Measurements from ENCODE around the gene ANKS1B. TPM values are rescaled to one million over a fixed set of nuclear protein-coding genes. Genes with fewer than 3 reads are reported as not detected.

Gene ANKS1B
- total RNA-seq, 2 experiments from 2014 or later, result not detected

DNA sequence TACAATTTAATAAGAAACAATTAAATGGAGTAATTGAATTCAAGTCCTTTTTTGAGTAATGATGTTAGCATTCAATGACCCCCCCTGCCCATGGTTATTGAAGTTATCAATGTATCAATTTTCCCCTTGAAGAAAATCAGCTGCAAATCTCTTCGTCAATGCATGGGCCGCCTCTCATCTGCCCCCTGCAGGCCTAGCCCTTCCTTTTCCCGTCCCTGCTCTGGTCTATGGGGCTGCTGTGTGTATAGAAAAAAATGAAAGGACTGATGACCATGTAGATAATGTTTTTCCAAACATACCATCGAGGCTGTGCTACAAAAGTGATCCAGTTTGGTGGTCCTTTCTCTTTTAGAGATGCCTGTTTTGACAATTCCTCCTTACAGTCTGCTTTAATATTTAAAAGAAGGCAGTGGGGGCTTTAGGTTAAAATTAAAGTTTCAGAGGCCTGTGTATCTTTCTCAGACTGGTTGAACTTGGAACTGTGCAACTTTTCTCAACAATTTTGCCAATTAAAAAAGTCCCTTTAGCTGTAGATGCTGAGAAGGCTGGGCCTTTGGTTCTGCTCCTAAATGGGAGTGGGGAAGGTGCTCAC, 1241.3 kb downstream of the ANKS1B start:
- DNase-seq, result peak; percentile 60
- H3K4me1 Mint-ChIP-seq (ENCODE audit: low read depth), result peaks cover 21% of the 10 kb centered on the region
- intact Hi-C loops (cut with micrococcal nuclease), result loop anchor here (1.0 to 5.0 kb wide), 6 partner anchors 17 to 254 kb away; partner anchors contain the start of genes APAF1 and SLC25A3
- H3K27me3 Mint-ChIP-seq (ENCODE audit: low read depth), result peaks cover 22% of the 10 kb centered on the region
- H3K36me3 Mint-ChIP-seq (ENCODE audit: low read depth), result no peaks in the 10 kb centered on the region
- H3K27ac Mint-ChIP-seq, result no peak overlapping the region
- no peaks in the 10 kb centered on the region for H3K9me3 Mint-ChIP-seq
- CTCF ChIA-PET, result interaction anchor here (0.6 to 1.3 kb wide), 3 partner anchors 16 to 329 kb away, joined by 3 to 4 read pairs (median 3); no protein-coding TSS in a partner anchor
- H3K4me3 Mint-ChIP-seq, result no peak overlapping the region

DNA sequence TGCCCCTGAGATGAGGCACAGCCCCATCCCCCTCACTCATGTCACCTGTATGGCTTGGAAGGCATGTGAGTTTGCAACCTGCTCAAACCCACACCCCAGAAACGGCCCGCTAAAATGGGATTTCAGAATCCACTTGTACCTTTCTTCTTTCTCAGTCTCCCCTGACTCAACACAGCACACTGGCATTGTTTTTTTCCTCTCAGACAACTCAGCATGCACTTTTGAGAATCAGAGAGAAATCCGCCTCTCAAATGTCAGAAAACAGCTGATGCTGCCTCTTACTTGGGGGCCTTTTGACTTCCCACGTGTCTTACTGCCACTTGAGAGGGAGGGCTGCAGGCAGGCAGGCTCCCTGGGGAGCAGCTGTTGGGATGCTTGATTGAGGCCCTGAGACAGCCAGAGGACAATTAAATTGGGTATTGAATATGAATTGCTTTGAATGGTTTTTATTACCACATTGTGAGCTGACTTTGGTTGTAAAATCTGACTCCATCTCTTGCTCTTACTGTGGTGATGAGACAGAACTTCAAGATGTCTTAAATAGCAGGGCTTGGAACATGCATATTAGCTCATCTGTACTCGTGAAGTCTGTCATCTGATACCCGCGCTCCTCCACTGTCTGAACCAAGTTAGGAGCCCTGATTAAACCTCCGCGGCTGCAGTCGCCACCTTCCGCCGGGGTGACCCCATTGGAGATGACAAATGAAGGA, 1243.0 kb downstream of the ANKS1B start:
- H3K4me3 Mint-ChIP-seq, result no peak overlapping the region
- intact Hi-C loops (cut with micrococcal nuclease), result loop anchor here (1.0 to 5.0 kb wide), 6 partner anchors 43 to 1525 kb away; partner anchors contain the start of genes DEPDC4, SCYL2 and SLC25A3
- peak overlapping the region; percentile 81 for H3K27ac Mint-ChIP-seq
- peak; percentile 29 for DNase-seq
- no peaks in the 10 kb centered on the region for H3K9me3 Mint-ChIP-seq
- H3K4me1 Mint-ChIP-seq (ENCODE audit: low read depth), result peaks cover 27% of the 10 kb centered on the region
- CTCF ChIA-PET, result interaction anchor here (0.6 to 2.5 kb wide), 9 partner anchors 10 to 245 kb away, joined by 3 to 9 read pairs (median 4); no protein-coding TSS in a partner anchor
- H3K36me3 Mint-ChIP-seq (ENCODE audit: low read depth), result no peaks in the 10 kb centered on the region
- peaks cover 15% of the 10 kb centered on the region for H3K27me3 Mint-ChIP-seq (ENCODE audit: low read depth)

DNA sequence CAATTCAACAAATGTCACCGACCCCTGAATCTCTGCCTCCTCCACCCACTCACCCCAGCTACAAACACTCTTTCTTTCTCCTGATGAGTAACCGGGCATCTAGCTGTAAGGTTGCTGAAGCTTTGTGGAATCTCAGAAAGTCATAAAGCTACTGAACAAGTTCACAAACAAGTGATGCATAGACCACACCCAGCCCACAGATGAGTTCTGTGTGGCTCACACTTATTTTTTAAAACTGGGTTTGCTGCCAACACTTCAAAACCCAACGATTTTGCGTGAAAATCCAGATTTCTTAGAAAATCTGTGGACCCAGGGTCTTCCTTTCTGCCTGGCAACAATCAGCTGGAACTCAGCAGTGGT, 1243.6 kb downstream of the ANKS1B start:
- peak; percentile 53 for DNase-seq
- intact Hi-C loops (cut with micrococcal nuclease), result loop anchor here (1.0 to 5.0 kb wide), 4 partner anchors 85 to 1526 kb away; partner anchors contain the start of genes DEPDC4, SCYL2 and SLC25A3
- Mint-ChIP-seq H3K4me3 (no peak overlapping the region), H3K4me1 (ENCODE audit: low read depth) (peaks cover 25% of the 10 kb centered on the region), H3K27me3 (ENCODE audit: low read depth) (peaks cover 10% of the 10 kb centered on the region), H3K27ac (peak overlapping the region; percentile 81), H3K36me3 (ENCODE audit: low read depth) (no peaks in the 10 kb centered on the region), H3K9me3 (no peaks in the 10 kb centered on the region)
- CTCF ChIA-PET, result interaction anchor here (0.6 to 2.5 kb wide), 7 partner anchors 10 to 244 kb away, joined by 3 to 9 read pairs (median 4); no protein-coding TSS in a partner anchor

DNA sequence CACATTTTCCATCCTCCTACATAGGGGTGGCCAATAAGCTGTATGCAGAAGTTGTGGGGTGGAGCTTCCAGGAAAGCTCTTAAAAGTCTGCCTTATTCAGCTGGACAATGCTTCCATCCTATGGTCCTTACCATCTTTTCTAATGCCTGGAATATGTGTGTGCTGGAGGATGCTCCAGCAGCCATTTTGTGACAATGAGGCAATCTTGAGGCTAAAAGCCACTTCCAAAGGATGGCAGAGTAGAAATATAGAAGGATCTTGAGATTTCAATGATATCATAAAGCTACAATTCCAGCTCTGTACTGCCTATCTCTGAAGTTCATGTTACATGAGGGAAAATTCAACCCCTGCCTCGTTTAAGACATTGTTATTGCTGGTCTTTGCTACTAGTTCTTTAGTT, 1244.0 kb downstream of the ANKS1B start:
- no peak for DNase-seq
- peaks cover 6% of the 10 kb centered on the region for H3K27me3 Mint-ChIP-seq (ENCODE audit: low read depth)
- H3K4me3 Mint-ChIP-seq, result no peak overlapping the region
- CTCF ChIA-PET, result interaction anchor here (1.6 to 2.5 kb wide), 4 partner anchors 16 to 257 kb away, joined by 5 to 9 read pairs (median 8); no protein-coding TSS in a partner anchor
- H3K9me3 Mint-ChIP-seq, result no peaks in the 10 kb centered on the region
- peaks cover 2% of the 10 kb centered on the region for H3K36me3 Mint-ChIP-seq (ENCODE audit: low read depth)
- H3K4me1 Mint-ChIP-seq (ENCODE audit: low read depth), result peaks cover 21% of the 10 kb centered on the region
- intact Hi-C loops (cut with micrococcal nuclease), result loop anchor here (1.0 to 5.0 kb wide), 4 partner anchors 84 to 1526 kb away; partner anchors contain the start of genes DEPDC4, SCYL2 and SLC25A3
- H3K27ac Mint-ChIP-seq, result peak overlapping the region; percentile 0

DNA sequence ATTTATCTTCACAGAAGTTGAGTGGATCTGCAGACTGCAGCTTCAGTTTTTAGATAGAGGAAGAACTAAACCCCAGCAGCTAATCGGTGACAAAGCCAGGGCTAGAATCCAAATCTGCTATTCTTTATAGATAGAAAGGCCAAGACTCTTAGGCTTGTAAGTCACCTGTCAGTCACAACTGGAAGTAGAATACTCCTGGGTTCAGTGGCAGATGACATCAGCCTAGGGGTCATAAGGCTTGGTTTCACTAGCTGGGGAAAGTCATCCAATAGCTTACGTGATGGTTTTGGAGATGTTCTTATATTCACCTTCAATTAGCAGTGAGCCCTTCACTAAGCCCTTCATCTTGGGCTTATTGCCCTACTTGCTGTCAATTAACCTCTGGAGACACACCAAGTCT, 1246.2 kb downstream of the ANKS1B start:
- CTCF ChIA-PET, result interaction anchor here (1.0 to 1.3 kb wide), 4 partner anchors 11 to 424 kb away, joined by 3 to 4 read pairs (median 3); no protein-coding TSS in a partner anchor
- no peaks in the 10 kb centered on the region for H3K9me3 Mint-ChIP-seq
- peaks cover 6% of the 10 kb centered on the region for H3K27me3 Mint-ChIP-seq (ENCODE audit: low read depth)
- intact Hi-C loops (cut with micrococcal nuclease), result no loop called here
- H3K4me3 Mint-ChIP-seq, result no peak overlapping the region
- peaks cover 21% of the 10 kb centered on the region for H3K4me1 Mint-ChIP-seq (ENCODE audit: low read depth)
- peak; percentile 12 for DNase-seq
- peak overlapping the region; percentile 33 for H3K27ac Mint-ChIP-seq
- peaks cover 4% of the 10 kb centered on the region for H3K36me3 Mint-ChIP-seq (ENCODE audit: low read depth)

DNA sequence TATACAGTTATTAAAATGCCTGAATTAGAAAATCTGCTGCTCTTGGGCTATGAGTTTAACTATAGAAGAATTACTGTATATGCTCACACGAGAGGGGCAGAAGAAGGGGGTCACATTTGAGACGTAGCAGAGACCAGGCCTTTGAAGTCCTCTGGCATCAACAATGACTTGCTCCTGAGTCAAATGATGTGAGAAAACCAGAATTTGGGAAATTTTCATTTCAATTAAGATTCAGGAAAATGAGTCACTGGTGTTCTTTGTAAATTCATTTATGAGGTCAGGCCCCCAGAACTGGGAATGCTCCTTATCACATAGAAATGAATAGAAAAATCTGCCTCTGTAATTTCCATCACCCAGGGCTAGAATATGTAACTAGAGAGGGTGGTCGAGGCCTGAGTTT, 1246.7 kb downstream of the ANKS1B start:
- Mint-ChIP-seq H3K4me1 (ENCODE audit: low read depth) (peaks cover 21% of the 10 kb centered on the region), H3K36me3 (ENCODE audit: low read depth) (peaks cover 4% of the 10 kb centered on the region), H3K27me3 (ENCODE audit: low read depth) (peaks cover 6% of the 10 kb centered on the region), H3K27ac (no peak overlapping the region), H3K9me3 (no peaks in the 10 kb centered on the region), H3K4me3 (no peak overlapping the region)
- intact Hi-C loops (cut with micrococcal nuclease), result no loop called here
- CTCF ChIA-PET, result interaction anchor here (1.0 to 1.3 kb wide), 2 partner anchors 11 to 68 kb away, joined by 3 read pairs; no protein-coding TSS in a partner anchor
- no peak for DNase-seq

DNA sequence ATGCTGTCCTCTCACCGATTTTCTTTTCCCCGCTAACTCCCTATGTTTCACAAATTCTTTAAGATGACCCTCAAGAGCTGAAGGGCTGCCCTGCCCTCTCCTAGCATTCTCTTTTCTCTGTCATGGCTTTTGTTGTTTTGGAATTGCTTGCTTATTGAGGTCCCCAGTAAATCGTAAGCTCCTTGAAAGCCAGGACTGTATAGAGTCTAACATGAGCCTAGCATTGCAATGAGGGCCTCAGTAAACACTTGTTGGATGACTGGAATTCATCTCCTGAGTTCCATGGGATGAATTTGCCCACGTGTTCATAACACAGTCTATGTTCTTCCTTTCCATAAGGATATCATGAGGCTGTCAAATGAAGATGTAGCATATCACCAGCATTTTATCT, 1247.4 kb downstream of the ANKS1B start:
- no peak overlapping the region for H3K4me3 Mint-ChIP-seq
- H3K27me3 Mint-ChIP-seq (ENCODE audit: low read depth), result peaks cover 4% of the 10 kb centered on the region
- peaks cover 21% of the 10 kb centered on the region for H3K4me1 Mint-ChIP-seq (ENCODE audit: low read depth)
- H3K36me3 Mint-ChIP-seq (ENCODE audit: low read depth), result peaks cover 4% of the 10 kb centered on the region
- no peaks in the 10 kb centered on the region for H3K9me3 Mint-ChIP-seq
- CTCF ChIA-PET, result interaction anchor here (0.7 kb wide), 1 partner anchor 10 kb away, joined by 4 read pairs; no protein-coding TSS in a partner anchor
- no peak overlapping the region for H3K27ac Mint-ChIP-seq
- no peak for DNase-seq
- intact Hi-C loops (cut with micrococcal nuclease), result no loop called here

DNA sequence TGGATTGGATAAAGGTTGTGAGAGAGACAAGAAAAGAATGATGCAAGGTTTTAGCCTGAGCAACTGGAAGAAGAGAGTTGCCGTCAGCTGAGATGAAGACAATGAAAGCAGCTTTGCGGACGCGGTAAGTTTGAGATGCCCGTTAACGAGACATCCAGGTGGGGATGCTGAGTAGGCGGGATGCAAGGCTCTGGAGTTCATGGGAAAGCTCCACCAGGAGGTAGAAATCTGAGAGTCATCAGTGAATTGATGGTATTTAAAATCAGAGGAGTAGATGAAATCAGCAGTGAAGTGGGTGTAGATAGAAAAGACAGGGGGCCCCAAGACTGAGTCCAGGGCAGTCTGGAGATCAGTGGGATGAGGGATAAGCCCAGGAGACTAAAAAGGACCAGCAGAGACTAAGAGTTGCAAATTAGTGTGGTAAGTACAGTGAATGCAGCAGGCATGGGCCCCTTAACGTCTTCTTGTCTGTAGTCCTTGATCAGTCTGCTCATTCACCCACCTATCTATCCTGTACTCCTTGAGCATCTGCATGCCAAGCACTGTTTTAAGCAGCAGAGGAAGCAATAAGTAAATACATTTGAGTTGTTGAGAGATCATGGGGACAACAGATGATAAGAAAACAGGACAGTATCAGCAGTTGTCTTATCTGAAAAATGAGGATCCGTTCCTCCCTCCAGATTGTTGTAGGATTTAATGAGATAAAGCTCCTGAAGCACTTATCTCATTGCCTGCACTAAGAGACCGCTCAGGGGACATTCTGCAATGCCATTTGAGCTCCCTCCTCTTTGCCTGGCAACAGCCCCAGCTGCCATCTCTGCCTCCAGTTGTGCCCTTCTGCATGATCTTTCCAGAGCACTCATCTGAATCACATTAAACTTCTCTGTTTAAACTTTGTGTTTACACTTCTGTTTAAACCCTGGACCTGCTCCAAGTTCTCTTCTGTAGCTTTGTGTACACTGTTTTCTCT, 1248.1 kb downstream of the ANKS1B start:
- intact Hi-C loops (cut with micrococcal nuclease), result no loop called here
- Mint-ChIP-seq H3K27ac (no peak overlapping the region), H3K27me3 (ENCODE audit: low read depth) (peaks cover 4% of the 10 kb centered on the region), H3K4me1 (ENCODE audit: low read depth) (peaks cover 18% of the 10 kb centered on the region), H3K36me3 (ENCODE audit: low read depth) (peaks cover 4% of the 10 kb centered on the region), H3K4me3 (no peak overlapping the region), H3K9me3 (no peaks in the 10 kb centered on the region)
- DNase-seq, result no peak
- CTCF ChIA-PET, result interaction anchor here (0.7 kb wide), 1 partner anchor 9 kb away, joined by 4 read pairs; no protein-coding TSS in a partner anchor

DNA sequence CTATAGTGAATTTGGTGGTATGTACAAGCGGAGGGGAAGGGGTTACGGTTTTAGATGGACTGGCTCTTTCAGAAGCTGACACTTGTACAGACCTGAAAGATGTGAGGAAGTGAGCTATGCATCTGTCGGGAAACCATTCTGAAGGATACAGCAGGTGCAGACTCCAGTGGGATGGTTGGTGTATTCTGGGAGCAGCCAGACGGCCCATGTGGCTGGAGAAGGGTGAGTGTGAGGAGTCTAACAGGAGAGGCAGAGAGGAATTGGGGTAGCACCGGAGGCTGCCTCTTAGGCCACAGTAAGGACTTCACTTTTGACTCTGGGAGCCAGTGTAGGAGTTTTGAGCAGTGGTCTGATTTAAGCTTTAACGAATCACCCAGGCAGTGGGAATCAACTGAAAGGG, 1248.9 kb downstream of the ANKS1B start:
- H3K36me3 Mint-ChIP-seq (ENCODE audit: low read depth), result peaks cover 4% of the 10 kb centered on the region
- CTCF ChIA-PET, result interaction anchor here (0.7 kb wide), 1 partner anchor 42 kb away, joined by 5 read pairs; no protein-coding TSS in a partner anchor
- peaks cover 4% of the 10 kb centered on the region for H3K27me3 Mint-ChIP-seq (ENCODE audit: low read depth)
- H3K9me3 Mint-ChIP-seq, result no peaks in the 10 kb centered on the region
- no peak for DNase-seq
- intact Hi-C loops (cut with micrococcal nuclease), result no loop called here
- H3K27ac Mint-ChIP-seq, result no peak overlapping the region
- no peak overlapping the region for H3K4me3 Mint-ChIP-seq
- H3K4me1 Mint-ChIP-seq (ENCODE audit: low read depth), result peaks cover 10% of the 10 kb centered on the region

DNA sequence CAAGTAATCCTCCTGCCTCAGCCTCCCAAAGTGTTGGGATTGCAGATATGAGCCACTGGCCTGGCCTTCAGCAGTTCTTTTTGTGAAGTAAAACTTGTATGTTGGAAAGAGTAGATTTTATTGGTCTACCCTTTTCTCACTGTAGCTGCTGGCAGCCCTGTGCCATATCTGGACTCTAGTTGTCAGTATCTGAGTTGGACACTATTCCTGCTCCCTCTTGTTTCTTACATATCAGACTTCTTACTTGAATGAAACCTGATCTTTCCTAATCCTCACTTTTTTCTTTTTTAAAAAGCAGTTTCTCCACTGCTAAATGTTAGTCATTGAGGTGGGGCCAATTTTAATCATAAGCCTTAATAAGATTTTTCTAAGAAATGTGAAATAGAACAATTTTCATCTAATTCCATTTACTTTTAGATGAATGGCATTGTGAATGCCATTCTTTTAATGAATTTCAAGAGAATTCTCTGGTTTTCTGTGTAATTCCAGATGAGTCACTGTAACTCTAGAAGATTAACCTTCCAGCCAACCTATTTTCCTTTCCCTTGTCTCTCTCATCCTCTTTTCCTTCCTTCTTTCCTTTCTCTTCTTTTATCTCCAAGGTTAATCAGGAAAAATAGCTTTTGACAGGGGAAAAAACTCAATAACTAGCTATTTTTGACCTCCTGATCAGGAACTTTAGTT, 1250.9 kb downstream of the ANKS1B start:
- intact Hi-C loops (cut with micrococcal nuclease), result no loop called here
- no peaks in the 10 kb centered on the region for H3K9me3 Mint-ChIP-seq
- CTCF ChIA-PET, result interaction anchor here (0.5 to 1.3 kb wide), 3 partner anchors 9 to 1668 kb away, joined by 3 to 5 read pairs (median 3); no protein-coding TSS in a partner anchor

DNA sequence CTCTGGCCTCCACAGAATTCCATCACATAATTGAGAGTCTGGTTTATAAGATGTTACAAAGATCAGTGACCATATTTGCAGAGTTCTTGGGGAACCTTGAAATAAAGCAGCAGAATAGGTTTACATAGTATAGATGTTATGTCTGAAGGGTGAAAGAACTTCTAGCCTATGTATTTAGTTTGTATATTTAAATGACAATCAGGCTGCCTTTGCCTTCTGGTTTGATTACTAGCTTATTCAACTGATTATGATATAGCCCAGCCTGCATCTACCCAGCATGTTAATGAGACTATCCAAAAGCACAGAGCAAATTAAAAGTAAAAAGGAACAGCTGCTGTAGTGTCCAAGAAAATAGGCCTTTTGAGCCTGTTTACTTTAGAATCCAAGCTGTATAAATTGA, 1254.3 kb downstream of the ANKS1B start:
- CTCF ChIA-PET, result interaction anchor here (0.9 to 1.4 kb wide), 3 partner anchors 11 to 268 kb away, joined by 3 to 7 read pairs (median 4); no protein-coding TSS in a partner anchor
- H3K27ac Mint-ChIP-seq, result no peak overlapping the region
- no peaks in the 10 kb centered on the region for H3K9me3 Mint-ChIP-seq
- H3K27me3 Mint-ChIP-seq (ENCODE audit: low read depth), result no peaks in the 10 kb centered on the region
- no peak overlapping the region for H3K4me3 Mint-ChIP-seq
- peaks cover 7% of the 10 kb centered on the region for H3K36me3 Mint-ChIP-seq (ENCODE audit: low read depth)
- no peaks in the 10 kb centered on the region for H3K4me1 Mint-ChIP-seq (ENCODE audit: low read depth)
- DNase-seq, result no peak
- intact Hi-C loops (cut with micrococcal nuclease), result no loop called here

More for the DNA sequence above, 1250.9 kb downstream of the ANKS1B start:
- no peak for DNase-seq
- Mint-ChIP-seq H3K36me3 (ENCODE audit: low read depth) (peaks cover 8% of the 10 kb centered on the region), H3K4me1 (ENCODE audit: low read depth) (peaks cover 6% of the 10 kb centered on the region), H3K4me3 (no peak overlapping the region), H3K27ac (no peak overlapping the region), H3K27me3 (ENCODE audit: low read depth) (no peaks in the 10 kb centered on the region)

Measured in activated naive CD4-positive, alpha-beta T cell treated with anti-CD3 and anti-CD28 coated beads for 36 hours (primary cell).